NCI-H1417 treated with DMSO at 0.1 percent for 48 hours (cell line): ENCODE measurements around the gene DUS3L.
"Not testable (repeated sequence)": the region's sequence is repeated elsewhere in the genome, so short reads cannot be mapped to it uniquely, and the experiment has no call there.

Experiments used
- DNase-seq: peaks from one replicate; lab custom pipeline; 2025; lab: John Stamatoyannopoulos, UW

Gene DUS3L

DNA sequence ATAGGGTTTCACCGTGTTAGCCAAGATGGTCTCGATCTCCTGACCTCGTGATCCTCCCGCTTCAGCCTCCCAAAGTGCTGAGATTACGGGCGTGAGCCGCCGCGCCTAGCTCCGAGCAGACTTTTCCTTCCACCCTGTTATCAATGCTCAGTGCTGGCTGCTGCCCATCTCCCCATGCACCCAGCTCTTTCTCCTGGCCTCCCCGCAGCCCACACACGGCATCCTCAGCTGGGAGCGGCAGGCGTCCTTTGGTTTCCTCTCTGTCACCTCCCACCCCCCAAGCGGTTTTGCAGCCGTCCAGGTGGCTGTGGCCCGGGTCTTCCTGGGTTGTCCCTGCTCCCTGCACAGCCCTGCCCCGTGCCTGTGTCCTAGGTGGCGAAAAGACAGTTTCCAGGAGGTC lies 18.5 kb downstream of the DUS3L start:
- DNase-seq = no peak

DNA sequence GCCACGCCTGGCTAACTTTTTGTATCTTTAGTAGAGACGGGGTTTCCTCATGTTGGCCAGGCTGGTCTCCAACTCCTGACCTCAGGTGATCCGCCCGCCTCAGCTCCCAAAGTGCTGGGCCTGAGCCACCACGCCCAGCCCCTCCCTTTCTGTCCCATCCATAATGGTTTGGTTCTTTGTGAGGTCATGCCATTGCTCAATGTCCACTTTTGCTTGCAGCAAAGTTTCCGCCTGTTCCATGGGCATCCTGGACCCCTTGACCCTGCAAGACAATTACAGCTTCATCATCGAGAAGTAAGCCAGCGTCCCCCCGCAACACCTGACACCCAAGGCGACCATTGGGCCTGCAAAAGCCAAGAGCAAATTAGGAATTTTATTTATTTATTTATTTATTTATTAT lies 23.0 kb downstream of the DUS3L start:
- no peak for DNase-seq

- no peak for DNase-seq
Measured at GRCh38 chr19:5765220-5765619, 25.7 kb downstream of the DUS3L start.

- DNase-seq = no peak
Measured at GRCh38 chr19:5762608-5763217, 28.2 kb downstream of the DUS3L start.

- no peak for DNase-seq
Measured at GRCh38 chr19:5753743-5754142, 37.2 kb downstream of the DUS3L start.

GRCh38 chr19:5751709-5752108 lies 39.3 kb downstream of the DUS3L start:
- DNase-seq = no peak

- no peak for DNase-seq
Measured at GRCh38 chr19:5749505-5749904, 41.5 kb downstream of the DUS3L start.

DNA sequence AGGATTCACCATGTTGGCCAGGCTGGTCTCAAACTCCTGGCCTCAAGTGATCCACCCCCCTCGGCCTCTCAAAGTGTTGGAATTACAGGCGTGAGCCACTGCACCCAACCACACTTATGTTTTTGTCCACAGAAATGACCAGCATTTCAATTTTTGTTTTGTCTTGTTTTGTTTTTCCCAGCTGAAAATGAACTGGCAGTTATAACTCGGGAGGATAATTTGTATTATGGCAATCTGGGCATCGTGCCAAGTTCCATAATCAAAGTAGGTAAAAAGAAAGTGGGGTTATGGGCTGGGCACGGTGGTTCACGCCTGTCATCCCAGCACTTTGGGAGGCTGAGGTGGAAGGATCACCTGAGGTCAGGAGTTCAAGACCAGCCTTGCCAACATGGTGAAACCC lies 42.0 kb downstream of the DUS3L start:
- DNase-seq = not testable (repeated sequence)

GRCh38 chr19:5744999-5745398 lies 46.0 kb downstream of the DUS3L start:
- not testable (repeated sequence) for DNase-seq

- no peak for DNase-seq
Measured at GRCh38 chr19:5743630-5744029, 47.3 kb downstream of the DUS3L start.

- DNase-seq = no peak
Measured at GRCh38 chr19:5742051-5742450, 48.9 kb downstream of the DUS3L start.

GRCh38 chr19:5738423-5738822 lies 52.5 kb downstream of the DUS3L start:
- DNase-seq = no peak
